GM23248 (cell line): ENCODE data around the gene CBX3.

Source experiments
- EZH2 ChIP-seq: fragments of 200-600 bp; sonication (generic); IDR thresholded peaks from 2 replicates; pipeline ENCODE4 v1.6.1; 2018; ENCODE audit warnings: antibody characterized with exemption, mild to moderate bottlenecking; ENCODE audit not compliant: insufficient read depth, poor library complexity, severe bottlenecking
- EZH2phosphoT487 ChIP-seq: fragments of 200-600 bp; sonication (generic); IDR thresholded peaks from 2 replicates; pipeline ENCODE4 v1.6.1; 2018; ENCODE audit warnings: antibody characterized with exemption, moderate library complexity, mild to moderate bottlenecking, low read depth; ENCODE audit not compliant: insufficient read depth

GRCh38 chr7:26153241-26153822, 48.2 kb upstream of the CBX3 start:
- peak; percentile 90 for TF ChIP-seq EZH2
- TF ChIP-seq EZH2phosphoT487 = no peak
